Measurements from ENCODE around the gene CRIP1.

CRIP1 gene

GRCh38 chr14:105471823-105472485 is 14.7 kb upstream of the CRIP1 start:
- DNase-seq = no peak
- Mint-ChIP-seq H3K9me3 (no peaks in the 10 kb centered on the region), H3K4me1 (ENCODE audit: low read depth) (peaks cover 6% of the 10 kb centered on the region), H3K36me3 (ENCODE audit: low read depth) (peaks cover 24% of the 10 kb centered on the region), H3K4me3 (no peak overlapping the region), H3K27ac (peak overlapping the region; percentile 22), H3K27me3 (peaks cover 15% of the 10 kb centered on the region)

- peak overlapping the region; percentile 22 for H3K27ac Mint-ChIP-seq
- no peak overlapping the region for H3K4me3 Mint-ChIP-seq
- DNase-seq = no peak
- H3K27me3 Mint-ChIP-seq = peaks cover 19% of the 10 kb centered on the region
- peaks cover 11% of the 10 kb centered on the region for H3K4me1 Mint-ChIP-seq (ENCODE audit: low read depth)
- H3K9me3 Mint-ChIP-seq = no peaks in the 10 kb centered on the region
- H3K36me3 Mint-ChIP-seq (ENCODE audit: low read depth) = peaks cover 19% of the 10 kb centered on the region
Measured at GRCh38 chr14:105472486-105472991, 14.1 kb upstream of the CRIP1 start.

GRCh38 chr14:105473033-105473676 is 13.5 kb upstream of the CRIP1 start:
- Mint-ChIP-seq H3K36me3 (ENCODE audit: low read depth) (peaks cover 16% of the 10 kb centered on the region), H3K27ac (no peak overlapping the region), H3K27me3 (peaks cover 19% of the 10 kb centered on the region), H3K9me3 (no peaks in the 10 kb centered on the region), H3K4me3 (peak overlapping the region; percentile 8), H3K4me1 (ENCODE audit: low read depth) (peaks cover 11% of the 10 kb centered on the region)
- DNase-seq = no peak

- Mint-ChIP-seq H3K36me3 (ENCODE audit: low read depth) (peaks cover 11% of the 10 kb centered on the region), H3K27ac (peak overlapping the region; percentile 37), H3K9me3 (no peaks in the 10 kb centered on the region), H3K4me3 (peak overlapping the region; percentile 57), H3K4me1 (ENCODE audit: low read depth) (peaks cover 11% of the 10 kb centered on the region), H3K27me3 (peaks cover 19% of the 10 kb centered on the region)
- peak; percentile 76 for DNase-seq
Measured at GRCh38 chr14:105473677-105474482, 12.8 kb upstream of the CRIP1 start.

- peaks cover 22% of the 10 kb centered on the region for H3K27me3 Mint-ChIP-seq
- peaks cover 7% of the 10 kb centered on the region for H3K36me3 Mint-ChIP-seq (ENCODE audit: low read depth)
- peaks cover 12% of the 10 kb centered on the region for H3K4me1 Mint-ChIP-seq (ENCODE audit: low read depth)
- H3K27ac Mint-ChIP-seq = peak within 1 kb of the TSS; percentile 37
- no peaks in the 10 kb centered on the region for H3K9me3 Mint-ChIP-seq
- H3K4me3 Mint-ChIP-seq = peak within 1 kb of the TSS; percentile 57
- DNase-seq = no peak
Measured at GRCh38 chr14:105474483-105475268, 12.0 kb upstream of the CRIP1 start, which contains the start of gene CRIP2. Gene CRIP2 (plus strand): TSS chr14:105474821. CDS start chr14:105474863, 42 bp downstream.

GRCh38 chr14:105475269-105476096 is 11.2 kb upstream of the CRIP1 start:
- peak overlapping the region; percentile 43 for H3K4me3 Mint-ChIP-seq
- no peaks in the 10 kb centered on the region for H3K9me3 Mint-ChIP-seq
- H3K27me3 Mint-ChIP-seq = peaks cover 26% of the 10 kb centered on the region
- no peak overlapping the region for H3K27ac Mint-ChIP-seq
- peaks cover 19% of the 10 kb centered on the region for H3K4me1 Mint-ChIP-seq (ENCODE audit: low read depth)
- no peak for DNase-seq
- H3K36me3 Mint-ChIP-seq (ENCODE audit: low read depth) = peaks cover under 1% of the 10 kb centered on the region

DNA sequence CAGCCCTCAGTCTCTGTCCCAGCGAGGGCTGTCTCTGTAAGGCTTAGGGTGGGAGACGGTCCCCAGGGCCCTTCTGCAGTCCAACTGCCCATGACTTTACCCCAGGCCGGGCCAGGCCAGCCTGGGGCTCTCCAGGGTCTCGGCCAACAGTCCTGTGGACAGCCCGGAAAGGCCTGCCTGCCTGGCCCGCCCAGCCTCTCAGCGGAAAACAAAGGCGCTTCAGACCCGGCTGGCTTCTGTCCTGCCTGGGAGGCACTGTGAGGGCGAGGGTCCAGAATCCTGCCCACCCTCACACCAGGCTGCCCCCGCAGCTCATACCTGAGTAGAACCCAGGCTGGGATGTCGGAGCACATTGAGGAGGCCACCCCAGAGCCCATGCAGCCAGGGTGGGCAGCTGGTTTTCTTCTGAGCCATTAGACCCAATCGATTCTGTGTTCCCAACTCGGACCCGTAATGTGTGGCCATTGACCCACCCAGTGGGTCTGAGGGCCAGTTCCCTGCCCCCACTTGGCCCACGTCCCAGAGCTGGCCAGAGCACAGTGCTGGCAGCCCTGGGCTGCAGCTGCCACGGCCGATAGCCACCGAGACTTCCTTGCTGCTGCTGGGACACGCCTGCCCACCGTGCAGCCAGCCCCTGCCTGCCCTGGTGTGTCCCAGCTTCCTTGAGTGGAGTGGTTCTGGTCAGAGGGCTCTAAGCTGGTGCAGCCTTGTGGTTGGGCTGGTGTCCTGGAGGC is 10.4 kb upstream of the CRIP1 start:
- no peak for DNase-seq
- Mint-ChIP-seq H3K9me3 (no peaks in the 10 kb centered on the region), H3K27me3 (peaks cover 26% of the 10 kb centered on the region), H3K36me3 (ENCODE audit: low read depth) (no peaks in the 10 kb centered on the region), H3K4me1 (ENCODE audit: low read depth) (peaks cover 27% of the 10 kb centered on the region), H3K4me3 (no peak overlapping the region), H3K27ac (no peak overlapping the region)

GRCh38 chr14:105476831-105477659 is 9.6 kb upstream of the CRIP1 start:
- Mint-ChIP-seq H3K4me3 (no peak overlapping the region), H3K4me1 (ENCODE audit: low read depth) (peaks cover 33% of the 10 kb centered on the region), H3K36me3 (ENCODE audit: low read depth) (no peaks in the 10 kb centered on the region), H3K9me3 (no peaks in the 10 kb centered on the region), H3K27me3 (peaks cover 26% of the 10 kb centered on the region), H3K27ac (no peak overlapping the region)
- DNase-seq = no peak

GRCh38 chr14:105477660-105478397 is 8.9 kb upstream of the CRIP1 start:
- H3K4me1 Mint-ChIP-seq (ENCODE audit: low read depth) = peaks cover 41% of the 10 kb centered on the region
- no peaks in the 10 kb centered on the region for H3K9me3 Mint-ChIP-seq
- H3K27me3 Mint-ChIP-seq = peaks cover 26% of the 10 kb centered on the region
- no peak for DNase-seq
- H3K4me3 Mint-ChIP-seq = no peak overlapping the region
- no peak overlapping the region for H3K27ac Mint-ChIP-seq
- no peaks in the 10 kb centered on the region for H3K36me3 Mint-ChIP-seq (ENCODE audit: low read depth)

GRCh38 chr14:105478398-105479251 is 8.1 kb upstream of the CRIP1 start:
- no peak overlapping the region for H3K27ac Mint-ChIP-seq
- no peaks in the 10 kb centered on the region for H3K9me3 Mint-ChIP-seq
- peaks cover 26% of the 10 kb centered on the region for H3K27me3 Mint-ChIP-seq
- no peak overlapping the region for H3K4me3 Mint-ChIP-seq
- no peaks in the 10 kb centered on the region for H3K36me3 Mint-ChIP-seq (ENCODE audit: low read depth)
- no peak for DNase-seq
- H3K4me1 Mint-ChIP-seq (ENCODE audit: low read depth) = peaks cover 45% of the 10 kb centered on the region

DNA sequence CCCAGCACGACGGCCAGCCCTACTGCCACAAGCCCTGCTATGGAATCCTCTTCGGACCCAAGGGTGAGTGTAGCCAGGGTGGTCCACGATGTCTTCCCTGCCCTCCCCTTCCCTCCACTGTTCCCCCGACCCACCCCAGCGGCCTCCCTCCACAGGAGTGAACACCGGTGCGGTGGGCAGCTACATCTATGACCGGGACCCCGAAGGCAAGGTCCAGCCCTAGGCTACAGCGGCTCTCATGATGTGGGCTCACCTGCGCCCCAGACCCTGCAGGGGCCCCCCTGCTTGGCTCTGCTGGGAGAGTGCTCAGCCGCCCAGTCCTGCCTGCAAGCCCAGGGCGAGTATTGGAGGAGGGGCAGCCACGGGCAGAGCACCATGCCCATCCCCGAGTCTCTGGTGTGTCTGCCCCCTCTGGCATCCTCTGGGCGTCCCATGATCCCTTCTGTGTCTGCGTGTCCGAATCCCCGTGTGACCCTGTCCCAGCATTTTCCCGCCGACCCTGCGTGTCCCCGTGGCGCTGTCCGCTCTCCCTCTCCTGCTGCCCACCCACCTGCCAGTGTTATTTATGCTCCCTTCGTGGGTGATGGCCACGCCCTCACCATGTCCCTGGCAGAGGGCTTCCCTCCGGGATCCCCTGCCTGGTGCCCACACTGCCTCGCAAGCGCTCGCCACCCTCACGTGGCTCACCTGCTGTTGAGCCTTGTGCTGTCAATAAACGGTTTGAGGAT is 7.1 kb upstream of the CRIP1 start:
- Mint-ChIP-seq H3K4me3 (no peak overlapping the region), H3K36me3 (ENCODE audit: low read depth) (no peaks in the 10 kb centered on the region), H3K9me3 (no peaks in the 10 kb centered on the region), H3K27me3 (peaks cover 26% of the 10 kb centered on the region), H3K27ac (no peak overlapping the region), H3K4me1 (ENCODE audit: low read depth) (peaks cover 50% of the 10 kb centered on the region)
- DNase-seq = no peak

Data from activated T-cell treated with anti-CD3 and anti-CD28 coated beads, Interleukin-2, amount 50 U/mL, for 24 hours (primary cell).